Muscle of leg (tissue), 11 donors: Measurements from ENCODE around the gene MILR1. TPM values are rescaled to one million over a fixed set of nuclear protein-coding genes. Genes with fewer than 3 reads are reported as not detected.

ENCODE experiments used
- DNase-seq: peaks from one replicate; pipeline ENCODE4 v3.0.0; 2013
- H3K27ac ChIP-seq: one replicate; pipeline ENCODE4 v1.5.1; 2013; ENCODE audit warnings: mild to moderate bottlenecking, low read length, control low read depth
- H3K27me3 ChIP-seq: one replicate; pipeline ENCODE4 v1.6.1; 2013; ENCODE audit warnings: low read length; ENCODE audit not compliant: control insufficient read depth, insufficient read depth
- H3K36me3 ChIP-seq: one replicate; pipeline ENCODE4 v1.6.1; 2013; ENCODE audit warnings: low read length; ENCODE audit not compliant: control insufficient read depth, insufficient read depth
- H3K4me1 ChIP-seq: one replicate; pipeline ENCODE4 v1.6.1; 2013; ENCODE audit warnings: low read length; ENCODE audit not compliant: control insufficient read depth, insufficient read depth
- H3K4me3 ChIP-seq: one replicate; pipeline ENCODE4 v1.5.1; 2013; ENCODE audit warnings: low read length, control low read depth
- H3K9me3 ChIP-seq: replicated peaks from 2 replicates; pipeline ENCODE4 v1.6.1; 2013; ENCODE audit warnings: low read depth, low read length; ENCODE audit not compliant: control insufficient read depth
- WGBS: methylation state at CpG from one replicate; pipeline ENCODE4 v1.1.5; 2013; ENCODE audit warnings: missing lambda C conversion rate; ENCODE audit not compliant: insufficient coverage; 5-methylcytosine and 5-hydroxymethylcytosine counted together
- polyA plus RNA-seq, 8 donors: library from polyadenylated mRNA; unstranded; fragments of 120-200 nt; gene quantifications; one replicate each; pipeline versions ENCODE4 v1.2.1 to v1.2.3, GENCODE V29; 2013; ENCODE audit warnings: inconsistent platforms in 1 of 8, low replicate concordance in 1 of 8; ENCODE audit not compliant: insufficient read length in 8 of 8, insufficient read depth in 1 of 8
- total RNA-seq: library from RNA; stranded (reverse); fragments of 120-200 nt; gene quantifications from one replicate; pipeline ENCODE4 v1.2.4, GENCODE V29; 2013

MILR1 gene
- total and polyA plus RNA-seq, 9 donors: 2.6 to 7.0 (median 4.4) TPM

DNA sequence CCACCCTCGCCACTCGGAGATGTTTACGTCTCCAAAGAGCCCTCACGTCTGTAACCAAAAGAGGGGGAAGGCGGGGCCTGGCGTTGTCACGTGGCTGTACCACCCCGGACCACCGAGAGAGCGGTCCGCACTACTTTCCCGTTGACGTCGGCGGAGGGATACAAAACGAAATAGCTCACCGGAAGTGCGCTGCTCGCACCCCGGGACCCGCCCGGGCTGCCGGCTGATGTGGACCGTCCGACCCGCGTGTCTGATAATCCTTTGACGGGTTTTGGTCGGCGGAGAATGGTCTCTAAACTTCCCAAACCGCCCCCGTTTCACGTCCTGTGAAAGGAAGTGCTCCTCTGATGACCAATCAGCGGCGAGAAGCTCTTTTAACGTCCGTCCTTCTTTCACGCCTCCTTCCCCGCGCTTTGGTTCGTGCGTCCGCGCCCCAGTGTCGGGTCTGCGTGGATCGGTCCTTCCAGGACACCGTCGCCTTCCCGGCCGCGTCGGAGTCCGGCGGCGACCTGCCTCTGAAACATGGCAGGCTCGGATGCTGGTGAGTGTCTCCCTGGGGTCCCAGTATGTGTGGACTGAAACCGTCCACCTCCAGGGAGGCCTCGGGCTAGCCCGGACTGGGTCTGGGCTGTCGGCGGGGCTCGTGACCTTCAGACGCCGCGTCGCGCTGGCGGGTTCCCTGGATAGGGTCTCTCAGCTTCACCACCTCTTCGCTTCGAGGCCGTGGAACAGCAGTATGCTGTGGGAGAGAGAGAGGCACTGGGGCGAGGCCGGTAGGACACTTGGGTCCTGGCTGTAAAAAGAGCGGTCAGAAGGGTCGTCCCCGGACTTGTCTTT, 57.9 kb downstream of the MILR1 start, which contains the start of gene CEP95:
CEP95 (plus strand) TSS at position 402 of the 837 bp plus-strand sequence; CDS start at position 523, 121 bp downstream.
- Histone ChIP-seq H3K27ac (peak within 1 kb of the TSS; percentile 100), H3K36me3 (peaks cover 45% of the 10 kb centered on the region), H3K4me1 (peaks cover 18% of the 10 kb centered on the region), H3K27me3 (peaks cover 3% of the 10 kb centered on the region), H3K4me3 (peak within 1 kb of the TSS; percentile 100), H3K9me3 (no peaks in the 10 kb centered on the region)
- WGBS: under 1% methylated on average over 76 of the region's 77 CpGs
- peak; percentile 99 for DNase-seq

DNA sequence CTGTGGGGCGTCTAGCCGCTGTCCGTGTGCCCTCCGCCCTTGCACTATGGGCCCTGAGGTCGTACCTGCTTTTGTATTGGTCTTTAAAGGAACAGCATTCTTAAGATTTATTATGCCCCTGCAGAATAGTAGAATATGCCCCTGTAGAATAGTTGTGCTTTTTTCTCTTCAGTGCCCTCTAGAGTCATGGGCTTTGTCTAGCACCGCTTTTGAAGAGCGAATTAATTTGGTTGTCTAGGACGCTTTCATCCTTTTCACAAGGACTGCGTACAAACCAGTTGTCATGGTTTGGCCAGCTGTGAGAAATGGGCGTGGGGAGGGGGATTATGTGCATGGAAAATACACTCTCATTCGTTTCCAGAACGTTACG, 58.5 kb downstream of the MILR1 start:
- H3K36me3 ChIP-seq: peaks cover 42% of the 10 kb centered on the region
- H3K9me3 ChIP-seq: no peaks in the 10 kb centered on the region
- peak overlapping the region; percentile 100 for H3K4me3 ChIP-seq
- WGBS: 0% methylated on average over 2 of the region's 13 CpGs
- DNase-seq: peak; percentile 92
- peaks cover 3% of the 10 kb centered on the region for H3K27me3 ChIP-seq
- H3K27ac ChIP-seq: peak overlapping the region; percentile 100
- H3K4me1 ChIP-seq: peaks cover 18% of the 10 kb centered on the region

DNA sequence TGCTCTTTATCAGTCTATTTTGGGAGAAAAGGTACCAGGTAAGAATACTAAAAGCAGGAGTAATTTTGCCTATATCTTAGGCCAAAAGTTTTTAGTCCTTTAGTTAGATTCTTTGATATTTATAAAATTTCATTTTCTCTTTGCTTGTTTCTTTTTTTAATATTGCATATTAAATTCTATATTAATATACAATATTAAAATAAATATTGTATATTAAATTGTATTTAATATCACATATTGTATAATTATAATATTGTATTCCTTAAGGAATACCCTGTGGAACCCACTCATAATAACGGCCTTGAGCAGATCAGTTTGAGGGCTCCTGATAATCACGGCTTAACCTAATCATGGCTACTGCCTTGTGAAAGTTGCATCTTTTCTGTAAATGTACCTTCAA, 59.8 kb downstream of the MILR1 start:
- Histone ChIP-seq H3K4me1 (peaks cover 15% of the 10 kb centered on the region), H3K9me3 (no peaks in the 10 kb centered on the region), H3K36me3 (peaks cover 38% of the 10 kb centered on the region), H3K4me3 (no peak overlapping the region), H3K27me3 (peaks cover 3% of the 10 kb centered on the region), H3K27ac (no peak overlapping the region)
- no peak for DNase-seq
- WGBS: 100% methylated on average over 2 of the region's 2 CpGs

DNA sequence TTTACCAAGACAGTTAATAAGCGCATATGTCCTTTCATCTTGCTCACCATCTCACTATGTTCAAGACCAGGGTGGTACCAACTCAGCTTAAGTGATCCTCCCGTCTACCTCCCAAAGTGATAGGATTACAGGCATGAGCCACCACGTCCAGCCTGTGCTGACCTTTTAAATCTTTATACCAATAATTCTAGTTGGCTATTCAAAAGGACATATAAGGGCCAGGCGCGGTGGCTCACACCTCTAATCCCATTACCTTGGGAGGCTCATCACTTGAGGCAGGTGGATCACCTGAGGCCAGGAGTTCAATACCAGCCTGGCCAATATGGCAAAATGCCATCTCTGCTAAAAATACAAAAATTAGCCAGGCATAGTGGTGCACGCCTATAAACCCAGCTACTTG, 60.3 kb downstream of the MILR1 start:
- no peak for DNase-seq
- peaks cover 10% of the 10 kb centered on the region for H3K4me1 ChIP-seq
- whole genome bisulfite sequencing: 74% methylated on average over 4 of the region's 6 CpGs
- peaks cover 3% of the 10 kb centered on the region for H3K27me3 ChIP-seq
- H3K9me3 ChIP-seq: no peaks in the 10 kb centered on the region
- H3K27ac ChIP-seq: no peak overlapping the region
- H3K36me3 ChIP-seq: peaks cover 33% of the 10 kb centered on the region
- H3K4me3 ChIP-seq: no peak overlapping the region

DNA sequence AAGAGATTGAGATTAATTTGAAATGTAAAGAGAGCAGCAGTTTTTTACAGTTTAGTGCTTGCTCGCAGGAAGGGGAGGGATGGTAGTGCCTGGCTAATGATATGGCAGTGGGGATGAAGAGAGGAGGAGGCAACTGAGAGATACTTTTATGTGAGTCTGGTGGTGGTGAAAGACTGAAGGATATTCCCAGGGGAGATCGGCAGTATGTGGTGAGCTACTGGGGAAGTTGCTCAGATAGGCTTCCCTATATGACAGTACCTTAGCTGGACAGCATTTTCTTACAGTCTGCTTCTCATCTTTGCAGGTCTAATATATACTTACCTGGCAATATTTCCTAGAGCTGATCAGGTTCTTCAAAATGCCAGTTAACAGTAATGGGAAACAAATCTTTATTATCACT, 66.5 kb downstream of the MILR1 start:
- Histone ChIP-seq H3K36me3 (peaks cover 56% of the 10 kb centered on the region), H3K9me3 (no peaks in the 10 kb centered on the region), H3K4me3 (no peak overlapping the region), H3K27me3 (no peaks in the 10 kb centered on the region), H3K4me1 (no peaks in the 10 kb centered on the region), H3K27ac (no peak overlapping the region)
- 90% methylated on average over 1 of the region's 2 CpGs for WGBS
- DNase-seq: no peak

DNA sequence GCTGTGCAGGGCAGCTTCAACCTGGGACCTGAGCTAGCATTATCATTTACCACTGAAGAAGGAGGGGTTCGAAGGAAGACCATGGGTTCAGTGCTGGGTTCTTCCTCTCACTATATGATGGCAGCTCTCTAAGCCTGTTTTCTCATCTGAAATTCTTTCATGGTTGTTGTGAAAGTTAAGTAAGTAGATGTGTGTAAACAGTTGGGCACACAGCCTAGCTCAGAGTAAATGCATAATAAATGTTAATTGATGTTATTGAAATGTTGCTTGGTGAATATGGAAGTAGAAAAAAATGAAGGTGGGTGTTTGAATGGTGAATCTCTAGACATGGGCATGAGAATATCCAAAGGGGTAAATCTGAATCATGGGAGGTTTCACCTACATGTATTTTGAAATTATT, 66.9 kb downstream of the MILR1 start:
- Histone ChIP-seq H3K9me3 (no peaks in the 10 kb centered on the region), H3K27ac (no peak overlapping the region), H3K36me3 (peaks cover 57% of the 10 kb centered on the region), H3K27me3 (no peaks in the 10 kb centered on the region), H3K4me3 (no peak overlapping the region), H3K4me1 (no peaks in the 10 kb centered on the region)
- no CpG with 5 or more reads among the region's 1 CpG for WGBS
- no peak for DNase-seq

Other genes starting within 250 kb of the MILR1 start
- 17.6 TPM for gene TEX2, start 185.9 kb upstream of the MILR1 start, total RNA-seq
- 10 to 100 TPM; 16.1 to 22.5 (median 19.7) TPM for gene TEX2, start 185.9 kb upstream of the MILR1 start, polyA plus RNA-seq
- 73.9 TPM for gene PECAM1, start 58.3 kb upstream of the MILR1 start, total RNA-seq
- 100 to 1,000 TPM; 121 to 168 (median 141) TPM for gene PECAM1, start 58.3 kb upstream of the MILR1 start, polyA plus RNA-seq
- gene POLG2, start 47.9 kb downstream of the MILR1 start, total RNA-seq: 12.9 TPM
- gene POLG2, start 47.9 kb downstream of the MILR1 start, polyA plus RNA-seq: 10 to 100 TPM; 13.8 to 28.2 (median 19.7) TPM
- 216 TPM for gene DDX5, start 57.2 kb downstream of the MILR1 start, total RNA-seq
- gene DDX5, start 57.2 kb downstream of the MILR1 start, polyA plus RNA-seq: 100 to 1,000 TPM; 319 to 494 (median 420) TPM
- 37.1 TPM for gene CEP95, start 57.9 kb downstream of the MILR1 start, total RNA-seq
- gene CEP95, start 57.9 kb downstream of the MILR1 start, polyA plus RNA-seq: 10 to 100 TPM; 35.5 to 62.7 (median 46.2) TPM
- gene SMURF2, start 213.2 kb downstream of the MILR1 start, total RNA-seq: 32.3 TPM
- 10 to 100 TPM; 18.6 to 27.7 (median 24.4) TPM for gene SMURF2, start 213.2 kb downstream of the MILR1 start, polyA plus RNA-seq